Cardiac septum (tissue), 1 donor: ENCODE data around the gene KANSL1. TPM values are rescaled to one million over a fixed set of nuclear protein-coding genes. Genes with fewer than 3 reads are reported as not detected.
"Not testable (repeated sequence)": the region's sequence is repeated elsewhere in the genome, so short reads cannot be mapped to it uniquely, and the experiment has no call there.

Source experiments
- DNase-seq: peaks from one replicate; pipeline ENCODE4 v3.0.0-alpha.2; 2020; ENCODE audit warnings: low spot score
- intact Hi-C: fragments of 100-400 bp; cut with DNase I; formaldehyde crosslinking; loops from one replicate; pipeline ENCODE4 v1.14.0; 2022
- long read RNA-seq: library from polyadenylated mRNA; unstranded; transcript quantifications from one replicate; pipeline ENCODE4 v2.0.0, GENCODE V29; 2021
- total RNA-seq: library from RNA; stranded (reverse); fragmentation: NEBNext Ultra II Directional; extraction: Animal tissue kit (Norgen Biotek cat#: 25700); gene quantifications from one replicate; pipeline ENCODE4 v1.2.1, GENCODE V29; 2021
- donor health status: DM: no; HTN: no; CAD: no.

The KANSL1 gene
- total RNA-seq: 33.6 TPM
- long read RNA-seq, full-length matches to known transcripts: 3 of 24 reads
- long read RNA-seq, partial matches to known transcripts: 8 of 24 reads
- long read RNA-seq, other reads (novel, unspliced or antisense): 13 of 24 reads

- DNase-seq: peak; percentile 94
- intact Hi-C loops: loop anchor here (1.0 to 5.0 kb wide), 3 partner anchors 36 to 149 kb away; no protein-coding TSS in a partner anchor
These were observed at the start of gene KANSL1 for GRCh38 chr17:46193151-46193625. TSS of gene KANSL1 (minus strand) at chr17:46193429. CDS start at chr17:46172143, 21,286 bp downstream.

- DNase-seq, intact Hi-C loops: not testable (repeated sequence)
These were observed 38.1 kb upstream of the KANSL1 start for GRCh38 chr17:46231359-46231758.

- DNase-seq: peak; percentile 97
- intact Hi-C loops: not testable (repeated sequence)
These were observed 32.1 kb upstream of the KANSL1 start for GRCh38 chr17:46225274-46225794.

- DNase-seq, intact Hi-C loops: not testable (repeated sequence)
These were observed 31.6 kb upstream of the KANSL1 start for GRCh38 chr17:46224864-46225263.

GRCh38 chr17:46223041-46223440, 29.8 kb upstream of the KANSL1 start:
- intact Hi-C loops, DNase-seq: not testable (repeated sequence)

- intact Hi-C loops: no loop called here
- DNase-seq: no peak
These were observed 23.5 kb upstream of the KANSL1 start for GRCh38 chr17:46216682-46217081.

GRCh38 chr17:46212634-46213435, 19.6 kb upstream of the KANSL1 start:
- intact Hi-C loops: loop anchor here (1.0 to 5.0 kb wide), 2 partner anchors 171 to 209 kb away; no protein-coding TSS in a partner anchor
- no peak for DNase-seq

- no peak for DNase-seq
- intact Hi-C loops: no loop called here
These were observed 15.8 kb upstream of the KANSL1 start for GRCh38 chr17:46208997-46209396.

GRCh38 chr17:46205975-46206374, 12.7 kb upstream of the KANSL1 start:
- DNase-seq: no peak
- intact Hi-C loops: no loop called here

DNA sequence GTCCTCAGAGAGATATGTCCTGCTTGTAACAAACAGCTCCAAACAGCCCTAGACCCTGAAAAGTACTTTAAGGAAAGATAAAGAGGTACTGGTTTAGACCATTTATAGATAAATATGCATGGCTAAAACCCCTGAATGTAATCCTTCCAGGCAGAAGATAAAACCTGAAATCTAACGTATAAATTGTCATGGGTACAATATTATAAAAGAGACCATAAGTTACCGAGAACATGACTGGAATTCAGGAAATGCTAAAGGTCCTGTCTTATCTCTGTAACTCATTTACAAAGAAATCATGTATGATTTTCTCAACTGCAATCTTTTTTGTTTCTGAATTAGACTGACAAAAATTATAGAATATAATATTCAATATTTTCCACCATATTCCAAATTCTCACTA, 9.2 kb upstream of the KANSL1 start:
- DNase-seq: no peak
- intact Hi-C loops: no loop called here

DNA sequence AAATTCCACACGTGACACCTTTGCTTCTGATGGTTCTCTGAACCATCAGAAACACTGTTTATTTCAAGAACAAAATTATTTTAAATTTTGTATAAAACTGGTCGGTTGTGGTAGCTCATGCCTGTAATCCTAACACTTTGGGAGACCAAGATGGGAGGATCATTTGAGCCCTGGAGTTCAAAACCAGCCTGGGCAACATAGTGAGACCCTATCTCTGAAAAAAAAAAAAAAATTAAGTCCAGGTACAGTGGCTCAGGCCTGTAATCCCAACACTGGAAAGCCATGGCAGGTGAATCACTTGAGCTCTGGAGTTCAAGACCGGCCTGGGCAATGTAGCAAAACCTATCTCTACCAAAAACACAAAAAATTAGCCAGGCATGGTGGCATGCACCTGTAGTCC, 8.3 kb upstream of the KANSL1 start:
- intact Hi-C loops: no loop called here
- no peak for DNase-seq

DNA sequence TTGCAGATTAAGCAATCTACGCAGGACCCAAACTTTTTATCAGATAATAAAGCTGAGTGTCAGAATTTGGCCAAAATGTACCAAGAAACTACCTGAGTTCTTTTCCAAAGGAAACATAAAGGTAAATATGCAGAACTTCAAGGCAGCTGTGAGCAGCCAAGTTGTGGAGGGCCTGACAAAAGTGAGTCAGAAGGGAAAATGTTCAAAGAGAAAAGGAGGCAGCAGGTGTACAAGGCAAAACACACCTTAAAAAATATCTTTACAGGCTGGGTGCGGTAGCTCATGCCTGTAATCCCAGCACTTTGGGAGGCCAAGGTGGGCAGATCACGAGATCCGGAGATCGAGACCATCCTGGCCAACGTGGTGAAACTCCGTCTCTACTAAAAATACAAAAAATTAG, 7.0 kb upstream of the KANSL1 start:
- intact Hi-C loops: no loop called here
- DNase-seq: no peak

DNA sequence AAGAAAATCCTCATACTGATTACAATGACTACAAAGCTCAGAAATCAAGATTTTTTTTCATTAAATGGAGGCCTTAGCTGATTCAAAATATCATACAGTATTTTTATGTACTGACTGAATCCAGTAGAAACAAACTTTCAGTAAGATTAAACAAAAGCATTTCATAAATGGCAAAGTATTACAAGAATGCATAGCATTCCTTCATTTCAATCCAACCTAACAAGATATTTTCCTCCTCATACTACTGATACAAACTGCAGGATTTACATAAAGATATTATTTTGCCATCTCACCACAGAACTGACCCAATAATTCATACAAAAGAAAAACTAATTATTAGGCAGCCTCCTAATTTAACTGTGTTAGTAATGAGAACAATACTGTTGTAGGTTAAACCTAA, 6.2 kb upstream of the KANSL1 start:
- intact Hi-C loops: no loop called here
- no peak for DNase-seq

GRCh38 chr17:46198233-46198632, 5.0 kb upstream of the KANSL1 start:
- intact Hi-C loops: no loop called here
- DNase-seq: no peak

DNA sequence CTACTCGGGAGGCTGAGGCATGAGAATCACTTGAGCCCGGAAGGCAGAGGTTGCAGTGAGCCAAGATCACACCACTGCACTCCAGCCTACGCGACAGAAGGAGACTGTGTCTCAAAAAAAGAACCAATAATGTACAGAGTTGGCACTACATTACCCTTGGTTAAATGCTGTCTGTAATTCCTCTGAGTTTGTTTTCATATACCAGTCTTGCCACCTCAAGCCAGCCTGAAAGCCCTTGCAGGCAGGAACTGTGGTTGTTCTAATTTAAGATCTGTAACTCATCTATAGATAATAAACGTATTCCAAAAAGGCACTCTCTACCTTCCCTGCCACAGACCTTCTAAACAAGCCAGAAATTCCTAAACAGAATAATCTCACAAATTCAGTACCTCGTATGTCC, 4.3 kb upstream of the KANSL1 start:
- no peak for DNase-seq
- intact Hi-C loops: no loop called here

GRCh38 chr17:46195939-46196716, 2.9 kb upstream of the KANSL1 start:
- intact Hi-C loops: no loop called here
- DNase-seq: no peak

DNA sequence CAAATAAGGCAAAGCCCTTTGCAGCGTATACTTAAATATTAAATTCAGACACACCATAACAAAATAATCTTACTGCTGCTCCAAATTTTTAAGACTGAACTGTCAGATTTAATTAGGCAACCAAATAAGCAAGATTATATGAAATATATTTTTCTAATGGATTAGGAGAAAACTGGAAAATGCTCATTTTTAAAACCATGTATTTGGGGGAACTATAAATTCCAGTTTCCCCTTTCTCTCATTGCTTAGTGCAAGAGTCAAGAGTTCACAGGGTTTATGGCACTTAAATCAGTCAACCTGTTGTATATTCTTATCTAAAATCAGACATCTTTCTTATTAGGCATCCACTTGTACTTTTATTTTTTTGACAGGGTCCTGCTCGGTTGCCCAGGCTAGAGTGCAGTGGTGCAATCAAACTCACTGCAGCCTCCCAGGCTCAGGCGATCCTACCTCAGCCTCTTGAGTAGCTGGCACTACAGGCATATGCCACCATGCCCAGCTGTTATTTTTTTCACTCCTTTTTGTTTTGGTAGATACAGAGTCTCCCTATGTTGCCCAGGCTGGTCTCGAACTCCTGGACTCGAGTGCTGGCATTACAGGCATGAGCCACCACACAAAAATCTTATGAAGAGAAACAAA, 2.1 kb upstream of the KANSL1 start:
- no peak for DNase-seq
- intact Hi-C loops: no loop called here

GRCh38 chr17:46194393-46195216, 1.4 kb upstream of the KANSL1 start:
- DNase-seq: no peak
- intact Hi-C loops: loop anchor here (5.0 kb wide), 2 partner anchors 37 to 77 kb away; no protein-coding TSS in a partner anchor
